ENCODE measurements around the gene HOXA4.

HOXA4 gene

DNA sequence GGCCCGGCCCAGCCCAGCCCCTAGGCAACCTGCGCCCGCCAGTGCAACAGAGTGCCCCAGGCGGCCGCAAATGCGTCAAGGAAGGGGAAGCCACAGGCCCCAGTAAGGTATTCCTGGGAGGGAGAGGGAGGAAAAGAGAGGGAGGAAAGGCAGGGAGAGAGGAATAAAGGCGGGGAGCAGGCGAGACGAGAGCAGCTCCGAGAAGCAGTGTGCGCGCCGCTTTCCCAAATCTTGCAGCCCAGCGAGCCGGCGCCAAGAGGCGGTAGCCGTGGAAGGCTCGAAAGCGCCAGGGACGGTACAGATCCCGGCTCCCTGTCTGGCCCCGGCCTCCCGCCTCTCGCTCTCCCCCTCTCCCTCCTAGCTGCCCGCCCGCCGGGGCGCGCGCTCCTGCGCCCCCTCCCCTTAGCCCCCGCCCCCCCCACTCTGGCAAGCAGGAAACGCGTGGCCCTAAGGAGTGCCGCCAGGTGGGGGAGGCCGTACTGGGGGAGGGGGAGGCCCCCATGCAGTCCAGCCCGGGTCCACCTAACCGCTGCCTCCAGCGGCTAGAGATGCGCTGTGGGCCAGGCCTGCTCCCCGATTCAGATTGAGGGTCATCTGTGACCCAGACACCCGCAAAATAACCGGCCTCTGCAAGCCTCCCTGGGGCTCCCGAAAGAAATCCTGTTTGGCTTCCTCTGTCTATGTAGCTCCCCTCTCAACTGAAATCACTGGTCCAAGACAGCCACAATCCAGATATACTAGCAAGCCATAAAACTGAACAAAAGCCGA lies 39.3 kb upstream of the HOXA4 start:
- peak; percentile 58 for DNase-seq

DNA sequence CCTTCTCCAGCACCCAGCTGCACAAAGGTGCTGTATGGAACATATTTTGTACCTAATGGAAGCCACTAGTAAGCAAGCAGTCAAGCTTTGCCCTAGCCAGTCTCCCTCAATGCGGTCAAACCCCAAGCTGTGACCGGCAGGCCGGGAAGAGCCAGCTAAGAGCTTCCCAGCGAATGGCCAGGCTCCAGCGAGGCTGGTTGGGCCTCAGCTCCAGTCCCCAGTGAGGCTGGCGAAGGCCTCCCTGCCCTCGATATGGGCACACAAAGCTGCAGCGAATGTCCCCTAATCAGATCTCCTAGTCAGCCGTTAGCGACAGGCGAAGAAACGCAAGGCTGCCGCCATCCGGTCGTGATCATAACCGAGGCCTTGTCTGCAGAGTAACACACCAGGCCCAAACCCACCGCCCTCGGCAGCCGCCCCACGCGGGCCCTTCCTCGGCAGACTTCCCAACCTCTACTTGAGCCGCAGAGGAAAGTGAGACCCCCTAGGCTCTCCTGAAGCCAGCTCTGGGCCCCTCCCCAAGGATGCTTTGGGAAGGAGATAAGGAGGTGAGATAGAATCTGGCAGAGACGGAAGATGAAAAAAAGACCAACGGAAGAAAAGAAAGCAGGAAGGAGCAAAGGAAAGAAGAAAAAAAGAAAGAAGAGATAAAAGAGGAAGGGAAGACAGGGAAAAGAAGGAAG lies 37.8 kb upstream of the HOXA4 start:
- peak; percentile 54 for DNase-seq

DNA sequence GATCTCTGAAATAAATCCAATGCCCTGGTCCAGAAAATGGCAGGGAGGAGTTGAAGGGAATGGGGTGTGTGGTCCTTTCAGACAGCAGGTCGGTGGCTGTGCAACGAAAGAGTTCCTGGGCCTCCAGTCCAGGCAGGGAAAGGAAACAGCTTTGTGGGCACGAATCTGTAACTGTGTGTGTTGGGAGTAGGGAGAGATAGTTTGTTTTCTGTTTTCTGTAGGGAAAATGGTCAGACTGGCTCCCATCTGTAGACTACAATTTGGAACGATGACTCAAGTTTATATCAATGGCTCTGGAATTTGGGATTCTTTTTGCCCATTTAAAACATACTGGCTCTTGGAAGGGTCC lies 37.3 kb upstream of the HOXA4 start:
- DNase-seq, result no peak

DNA sequence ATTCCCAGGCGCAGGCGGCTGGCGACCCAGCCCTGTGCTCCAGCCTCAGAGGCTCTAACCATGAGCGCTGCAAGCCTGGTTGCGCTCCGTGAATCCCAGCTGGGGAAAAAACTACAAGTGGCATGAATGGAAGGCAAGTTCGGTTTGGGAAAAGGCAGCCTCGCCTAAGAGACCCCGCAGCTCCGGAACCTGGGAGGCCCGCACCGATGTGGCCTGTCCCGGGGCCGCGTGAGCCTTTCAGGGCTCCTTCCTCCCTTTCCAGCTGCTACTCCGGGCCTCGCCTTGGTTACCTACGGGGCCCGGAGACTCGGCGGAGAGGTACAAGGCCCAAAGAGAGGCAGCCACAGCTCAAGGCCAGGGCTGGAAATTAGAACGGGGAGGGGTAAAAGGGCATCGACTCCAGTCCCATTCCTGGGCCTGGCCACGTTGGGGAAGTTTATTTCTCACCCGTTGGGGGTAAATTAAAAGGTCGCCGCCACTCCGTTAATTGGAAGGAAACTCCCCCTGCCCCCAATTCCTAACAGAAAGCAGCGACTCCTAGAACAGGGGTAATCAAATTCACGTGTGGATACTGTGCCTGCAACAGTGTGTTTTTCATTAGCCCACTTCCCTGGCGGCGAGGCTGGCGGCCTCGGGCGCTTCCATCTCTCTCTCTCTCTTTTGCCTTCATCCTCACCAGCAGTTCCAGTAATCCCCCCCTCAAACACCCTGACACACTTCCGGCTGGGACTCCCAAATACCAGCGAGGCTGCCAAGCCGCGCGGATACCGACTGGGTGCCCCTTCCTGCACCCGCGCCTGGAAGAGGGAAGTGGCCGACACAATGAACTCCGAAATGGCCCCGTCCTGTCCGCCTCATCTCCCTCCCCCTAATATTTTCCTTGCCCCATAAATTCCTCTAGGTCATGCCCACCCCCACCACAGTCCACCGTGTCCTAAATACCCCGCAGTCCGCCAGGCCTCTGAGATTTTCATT lies 36.3 kb upstream of the HOXA4 start:
- no peak for DNase-seq

DNA sequence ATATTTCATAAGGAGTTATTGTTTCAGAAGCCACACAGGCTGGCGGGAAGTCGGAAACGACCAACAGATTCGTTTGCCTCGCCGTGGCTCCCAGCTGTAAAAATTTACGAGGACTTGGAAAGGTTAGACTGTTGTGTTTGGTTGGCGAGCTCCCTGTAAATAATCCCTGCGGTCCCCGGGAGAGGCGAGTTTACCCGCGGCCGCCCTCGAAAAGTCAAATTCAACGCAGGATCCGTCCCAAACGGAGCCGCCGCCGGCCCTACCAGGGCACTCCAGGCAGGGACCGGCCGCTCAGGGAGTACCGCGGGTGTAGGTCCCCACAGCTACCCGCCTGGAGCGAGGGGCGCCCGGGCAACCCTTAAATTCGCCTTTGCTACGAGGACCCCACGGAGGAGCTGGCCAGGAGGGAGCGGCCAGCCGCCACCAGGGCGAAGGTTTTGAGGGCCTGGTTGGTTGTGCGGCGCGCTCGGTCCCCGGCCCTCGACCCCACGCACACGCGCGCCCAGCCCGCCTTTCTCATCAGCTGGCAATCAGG lies 35.5 kb upstream of the HOXA4 start:
- DNase-seq, result no peak

DNA sequence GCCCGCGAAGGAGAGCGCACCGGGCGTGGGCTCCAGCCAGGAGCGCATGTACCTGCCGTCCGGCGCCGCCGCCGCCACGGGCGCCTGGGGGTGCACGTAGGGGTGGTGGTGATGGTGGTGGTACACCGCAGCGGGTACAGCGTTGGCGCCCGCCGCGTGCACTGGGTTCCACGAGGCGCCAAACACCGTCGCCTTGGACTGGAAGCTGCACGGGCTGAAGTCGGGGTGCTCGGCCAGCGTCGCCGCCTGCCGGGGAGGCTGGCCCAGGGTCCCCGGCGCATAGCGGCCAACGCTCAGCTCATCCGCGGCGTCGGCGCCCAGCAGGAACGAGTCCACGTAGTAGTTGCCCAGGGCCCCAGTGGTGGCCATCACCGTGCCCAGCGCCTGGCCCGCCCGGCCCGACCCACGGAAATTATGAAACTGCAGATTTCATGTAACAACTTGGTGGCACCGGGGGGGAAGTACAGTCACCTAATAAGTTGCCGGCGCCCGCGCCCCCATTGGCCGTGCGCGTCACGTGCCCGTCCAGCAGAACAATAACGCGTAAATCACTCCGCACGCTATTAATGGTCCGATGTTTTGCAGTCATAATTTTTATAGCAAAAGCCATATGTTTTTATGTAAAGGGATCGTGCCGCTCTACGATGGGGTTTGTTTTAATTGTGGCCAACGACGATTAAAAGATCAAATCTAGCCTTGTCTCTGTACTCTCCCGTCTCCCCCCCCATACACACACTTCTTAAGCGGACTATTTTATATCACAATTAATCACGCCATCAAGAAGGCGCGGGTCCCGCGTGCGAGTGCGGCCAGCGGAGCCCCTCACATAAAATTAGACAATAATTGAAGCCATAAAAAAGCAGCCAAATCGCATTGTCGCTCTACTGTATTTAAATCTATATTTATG lies 34.8 kb upstream of the HOXA4 start, which contains the start of gene HOXA9:
Gene HOXA9 (minus strand): TSS at position 449 of the 907 bp plus-strand sequence. CDS start 80 bp downstream, at position 369.
- DNase-seq, result no peak

DNA sequence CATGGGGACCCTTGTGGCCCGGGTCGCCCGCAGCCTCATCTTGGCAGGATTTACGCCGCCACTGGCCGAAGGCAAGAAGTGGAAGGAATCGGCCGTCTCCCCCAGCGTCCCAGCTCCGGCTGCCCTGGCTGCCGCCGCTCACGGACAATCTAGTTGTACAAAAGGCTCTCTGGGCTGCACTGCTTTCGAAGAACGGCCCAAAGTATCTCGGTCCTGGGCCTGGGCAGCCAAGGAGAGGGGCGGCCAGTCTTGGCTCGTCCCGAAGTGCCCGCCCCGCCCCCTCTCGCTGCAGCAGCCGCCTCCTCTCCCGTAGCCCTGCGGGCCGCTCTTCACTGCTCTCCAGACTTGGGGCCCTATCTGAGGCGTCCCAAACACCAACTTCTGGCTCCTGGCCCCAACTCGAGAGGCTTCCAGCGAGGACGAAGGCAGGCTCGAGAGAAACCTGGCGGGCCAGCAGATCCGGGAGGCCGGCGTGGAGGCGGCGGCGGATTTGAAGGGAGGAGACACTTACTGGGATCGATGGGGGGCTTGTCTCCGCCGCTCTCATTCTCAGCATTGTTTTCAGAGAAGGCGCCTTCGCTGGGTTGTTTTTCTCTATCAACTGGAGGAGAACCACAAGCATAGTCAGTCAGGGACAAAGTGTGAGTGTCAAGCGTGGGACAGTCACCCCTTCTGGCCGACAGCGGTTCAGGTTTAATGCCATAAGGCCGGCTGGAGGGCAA lies 34.0 kb upstream of the HOXA4 start:
- no peak for DNase-seq

DNA sequence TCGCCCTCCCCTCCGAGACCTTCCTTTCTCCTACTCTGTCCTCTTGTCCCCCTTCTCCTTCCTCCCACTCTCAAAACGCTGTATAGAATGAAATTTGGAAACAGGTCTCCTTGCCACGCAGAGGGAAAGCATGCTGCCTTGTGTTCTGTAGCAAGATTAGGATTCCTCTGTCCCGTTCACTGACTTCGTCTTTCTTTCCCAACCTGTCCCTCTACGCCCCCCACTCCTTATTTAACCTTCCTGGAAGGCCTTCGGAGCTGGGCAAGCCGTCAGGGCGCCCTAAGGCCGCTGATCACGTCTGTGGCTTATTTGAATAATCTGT lies 33.4 kb upstream of the HOXA4 start:
- DNase-seq, result no peak

DNA sequence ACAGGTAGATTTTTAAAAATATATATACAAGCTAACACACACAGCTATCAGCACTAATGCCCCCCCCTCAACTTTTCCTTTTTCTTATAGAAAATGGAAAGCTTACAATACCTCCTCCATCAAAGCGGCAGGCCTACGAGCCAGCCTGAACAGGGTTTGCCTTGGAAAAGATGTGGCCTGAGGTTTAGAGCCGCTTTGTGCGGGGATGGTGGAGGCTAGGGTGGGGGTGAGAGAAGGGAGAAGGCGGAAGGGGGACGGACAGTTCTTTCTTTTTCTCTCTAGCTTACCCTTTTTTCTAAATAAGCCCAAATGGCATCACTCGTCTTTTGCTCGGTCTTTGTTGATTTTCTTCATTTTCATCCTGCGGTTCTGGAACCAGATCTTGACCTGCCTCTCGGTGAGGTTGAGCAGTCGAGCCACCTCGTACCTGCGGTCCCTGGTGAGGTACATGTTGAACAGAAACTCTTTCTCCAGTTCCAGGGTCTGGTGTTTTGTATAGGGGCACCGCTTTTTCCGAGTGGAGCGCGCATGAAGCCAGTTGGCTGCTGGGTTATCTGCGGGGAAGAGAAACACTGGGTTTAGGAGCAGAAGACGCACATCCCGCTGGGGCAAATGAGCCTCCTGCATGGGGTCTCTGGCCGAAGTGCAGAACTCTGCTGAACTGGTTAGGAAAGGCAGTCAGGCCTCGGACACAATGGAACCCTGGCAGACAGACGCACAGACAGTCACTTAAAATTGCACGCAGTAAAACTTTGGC lies 32.9 kb upstream of the HOXA4 start:
- DNase-seq, result no peak

- DNase-seq, result no peak
These were observed 32.2 kb upstream of the HOXA4 start for GRCh38 chr7:27162561-27163287.

DNA sequence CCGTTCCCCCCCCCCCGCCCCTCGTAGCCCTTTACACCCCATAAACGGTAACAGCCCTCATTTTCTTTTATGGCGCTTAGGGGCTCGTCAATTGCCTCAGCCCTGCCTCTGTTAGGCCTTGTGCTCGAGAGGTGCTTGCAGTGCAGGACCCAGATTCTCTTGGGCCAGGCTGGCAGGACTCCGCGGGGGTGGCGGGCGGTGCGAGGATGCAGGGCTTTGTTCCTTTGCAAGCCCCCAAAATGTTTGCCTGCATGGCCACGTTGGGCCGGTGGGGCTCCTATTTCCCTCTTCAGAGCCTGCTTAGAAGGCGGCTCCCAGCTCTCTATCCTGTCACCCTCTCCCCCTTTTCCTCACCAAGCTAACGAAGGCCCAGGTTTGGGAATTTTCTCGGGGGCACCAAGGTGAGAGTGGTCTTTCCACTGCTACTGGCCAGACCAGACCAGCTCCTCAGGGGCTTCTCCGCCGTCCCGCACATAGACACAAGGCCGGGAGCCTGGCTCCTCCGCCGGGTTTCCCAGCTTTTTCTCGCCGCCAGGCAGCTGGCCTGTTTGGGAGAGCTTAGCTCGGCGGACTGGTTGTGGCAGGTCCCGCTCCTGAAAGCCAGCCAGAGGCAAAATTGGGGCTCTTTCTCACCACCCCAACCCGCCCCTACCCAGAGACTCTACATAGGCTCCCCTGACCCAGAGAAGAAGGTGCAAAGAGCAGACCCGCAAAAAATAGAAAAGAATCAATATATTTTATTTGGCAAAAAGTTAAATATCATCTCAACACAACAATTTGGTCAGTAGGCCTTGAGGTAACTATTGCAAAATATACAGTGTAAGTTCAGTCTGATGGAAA lies 31.4 kb upstream of the HOXA4 start:
- DNase-seq, result no peak

- no peak for DNase-seq
These were observed 30.7 kb upstream of the HOXA4 start for GRCh38 chr7:27161214-27161720.

GRCh38 chr7:27160546-27161213 lies 30.1 kb upstream of the HOXA4 start:
- peak; percentile 84 for DNase-seq

GRCh38 chr7:27160145-27160545 lies 29.6 kb upstream of the HOXA4 start:
- no peak for DNase-seq

DNA sequence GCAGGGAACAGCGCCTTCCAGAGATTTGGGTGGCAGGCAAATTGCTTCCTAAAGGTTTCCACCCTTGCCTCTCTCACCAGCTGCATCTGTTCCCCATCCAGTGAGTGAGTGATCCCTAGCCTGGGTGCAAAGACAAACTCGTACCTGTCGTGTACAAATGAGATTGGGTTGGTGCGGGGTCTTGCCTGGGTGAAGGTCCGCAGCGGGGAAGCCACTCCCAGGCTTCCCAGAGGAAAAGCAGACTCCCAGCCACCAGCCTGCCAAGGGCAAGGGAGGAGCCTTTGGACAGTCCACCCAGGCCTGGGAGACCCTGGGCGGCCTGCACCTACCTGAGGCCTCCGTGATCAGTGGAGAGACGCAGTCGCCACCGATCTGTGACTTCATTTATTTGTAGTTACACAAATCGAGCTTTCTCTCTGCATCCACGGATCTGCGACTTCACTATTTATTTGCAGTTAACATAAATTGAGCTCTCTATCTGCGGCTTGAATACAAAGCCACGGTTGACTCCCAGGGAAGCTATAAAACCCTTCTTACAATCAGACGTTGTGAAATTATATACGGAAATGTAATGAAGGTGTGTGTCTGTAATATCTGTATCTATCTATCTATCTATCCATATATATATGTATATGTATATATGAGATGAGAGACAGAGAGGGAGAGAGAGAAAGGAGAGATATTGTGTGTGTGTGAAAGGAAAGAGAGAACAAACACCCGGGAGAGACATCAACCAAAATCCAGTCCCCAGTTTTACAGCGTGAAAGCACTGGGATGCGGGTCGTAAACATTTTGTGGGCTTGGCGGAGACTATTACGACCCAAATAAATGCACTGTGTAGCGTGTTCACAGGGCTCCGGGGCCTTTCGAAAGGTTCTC lies 28.9 kb upstream of the HOXA4 start:
- no peak for DNase-seq

- no peak for DNase-seq
These were observed 28.1 kb upstream of the HOXA4 start for GRCh38 chr7:27158436-27159265.
